Limb (tissue), 2 donors: ENCODE data around the gene PDGFRB.

ENCODE experiments used
- DNase-seq, 2 donors: peaks; one replicate each; pipeline ENCODE4 v3.0.0-alpha.2; 2016; ENCODE audit errors: extremely low spot score in 2 of 2

Gene PDGFRB

GRCh38 chr5:150182774-150183173 is 27.1 kb upstream of the PDGFRB start:
- no peak for DNase-seq

DNA sequence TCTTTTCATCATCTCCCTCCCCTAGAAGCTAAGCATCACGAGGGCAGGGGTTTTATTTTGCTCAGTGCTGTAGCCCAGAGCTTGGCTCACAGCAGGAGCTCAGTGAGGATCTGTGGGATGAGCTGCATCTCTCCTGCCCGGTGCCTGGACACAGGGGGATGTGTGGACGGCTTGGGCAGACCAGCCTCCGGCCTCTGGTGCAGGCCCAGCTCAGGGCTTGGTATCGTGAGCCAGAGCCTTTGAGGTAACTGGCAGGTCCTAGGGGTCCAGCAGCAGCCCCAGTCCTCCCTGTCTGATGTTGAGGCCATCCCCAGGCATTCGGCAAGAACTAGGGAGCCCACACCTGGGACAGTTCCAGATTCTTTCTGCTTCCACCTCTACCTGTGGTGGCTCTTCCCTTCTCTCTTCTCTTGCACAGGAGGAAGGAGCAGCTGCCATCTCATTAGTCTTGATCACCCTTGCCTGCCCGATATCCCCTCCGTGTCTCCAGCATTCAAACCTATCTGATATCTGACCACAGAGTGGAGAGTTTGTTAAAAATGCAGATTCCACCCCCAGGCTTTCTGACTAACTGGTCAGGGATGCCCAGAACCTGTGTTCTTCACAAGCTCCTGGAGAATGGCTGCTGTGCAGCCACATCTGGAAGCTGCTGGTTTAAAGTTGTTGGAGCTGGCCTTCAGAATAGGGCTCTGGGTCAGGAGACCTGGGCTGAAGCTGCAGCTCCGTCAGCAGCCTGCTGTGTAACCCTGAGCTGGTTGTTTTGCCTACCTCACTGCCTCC is 26.3 kb upstream of the PDGFRB start:
- no peak for DNase-seq

DNA sequence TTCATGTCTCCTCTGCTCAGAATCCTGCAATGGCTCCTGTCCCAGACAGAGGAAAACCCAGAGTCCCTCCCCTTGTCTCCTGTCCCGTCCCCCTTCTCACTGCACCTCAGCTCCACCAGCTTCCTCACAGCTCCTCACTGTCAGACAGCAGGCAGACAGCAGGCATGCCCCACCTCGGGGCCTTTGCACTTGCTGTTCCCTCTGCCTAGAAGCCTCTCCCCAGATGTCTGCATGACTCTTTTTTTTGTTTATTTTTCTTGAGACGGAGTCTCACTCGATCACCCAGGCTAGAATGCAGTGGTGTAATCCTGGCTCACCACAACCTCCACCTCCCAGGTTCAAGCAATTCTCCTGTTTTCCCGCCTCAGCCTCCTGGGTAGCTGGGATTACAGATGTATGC is 25.4 kb upstream of the PDGFRB start:
- no peak for DNase-seq

- peak; percentile 55 to 71 for DNase-seq
Measured at GRCh38 chr5:150180241-150181026, 24.8 kb upstream of the PDGFRB start.

- DNase-seq = no peak
Measured at GRCh38 chr5:150179019-150179620, 23.5 kb upstream of the PDGFRB start.

DNA sequence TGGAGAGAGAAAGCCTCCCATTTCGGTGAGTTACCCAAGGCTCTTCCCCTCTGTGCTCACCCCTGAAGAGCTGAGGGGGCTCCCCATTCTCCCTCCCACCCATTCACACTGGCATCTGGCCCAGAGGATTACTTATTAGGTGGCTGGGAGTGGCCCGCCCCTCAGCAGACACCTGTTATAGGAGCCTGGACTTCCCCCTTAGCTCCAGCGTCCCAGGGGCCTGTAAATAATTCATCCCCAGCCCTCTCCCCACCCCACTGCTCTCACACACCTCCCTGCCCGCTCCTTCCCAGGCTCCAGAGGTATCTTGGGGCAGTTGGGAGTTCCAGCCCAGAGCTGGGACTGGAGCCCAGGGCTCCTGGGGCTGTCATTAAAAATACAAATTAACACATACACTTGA is 22.6 kb upstream of the PDGFRB start:
- no peak for DNase-seq

- no peak for DNase-seq
Measured at GRCh38 chr5:150177721-150178120, 22.1 kb upstream of the PDGFRB start.

- DNase-seq = no peak
Measured at GRCh38 chr5:150176745-150177477, 21.3 kb upstream of the PDGFRB start.

GRCh38 chr5:150175536-150175935 is 19.9 kb upstream of the PDGFRB start:
- DNase-seq = no peak

DNA sequence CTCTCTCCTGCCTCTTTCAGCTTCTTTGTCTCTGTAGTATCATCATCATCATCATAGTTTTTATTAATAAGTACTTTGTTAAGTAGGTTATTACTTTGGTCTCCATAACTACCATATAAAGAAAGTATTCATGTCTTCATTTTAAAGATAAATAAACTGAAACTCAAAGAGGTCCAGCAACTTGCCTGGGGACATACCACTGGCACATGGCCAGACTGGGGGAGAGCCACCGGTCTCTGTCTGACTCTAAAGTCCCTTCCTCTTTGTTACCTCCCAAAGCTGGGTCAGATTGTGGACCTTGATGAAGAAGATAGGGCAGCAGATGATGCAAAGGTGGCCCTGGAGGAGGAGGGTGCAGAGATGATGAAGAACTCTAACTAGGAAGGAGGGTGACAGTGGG is 19.4 kb upstream of the PDGFRB start:
- no peak for DNase-seq

GRCh38 chr5:150174285-150174684 is 18.6 kb upstream of the PDGFRB start:
- DNase-seq = no peak

DNA sequence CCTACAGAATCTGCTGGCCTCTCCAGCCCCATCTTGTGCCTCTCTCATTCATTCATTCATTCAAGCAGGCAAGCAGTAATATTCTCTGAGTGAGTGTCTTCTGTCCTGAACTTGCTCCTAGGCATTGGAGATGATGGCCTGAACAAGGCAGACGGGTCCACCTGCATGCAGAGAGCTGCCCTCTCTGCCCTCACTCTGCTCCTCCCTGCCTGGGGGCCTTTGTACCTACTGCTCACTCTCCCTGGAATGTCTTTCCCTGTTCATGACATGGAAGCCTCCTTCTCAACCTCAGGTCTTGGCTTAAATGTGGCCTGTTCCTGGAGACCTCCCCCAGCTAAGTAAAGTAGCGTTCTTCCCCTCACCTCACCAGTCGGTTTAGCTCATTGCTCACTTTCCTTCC is 17.5 kb upstream of the PDGFRB start:
- DNase-seq = no peak

DNA sequence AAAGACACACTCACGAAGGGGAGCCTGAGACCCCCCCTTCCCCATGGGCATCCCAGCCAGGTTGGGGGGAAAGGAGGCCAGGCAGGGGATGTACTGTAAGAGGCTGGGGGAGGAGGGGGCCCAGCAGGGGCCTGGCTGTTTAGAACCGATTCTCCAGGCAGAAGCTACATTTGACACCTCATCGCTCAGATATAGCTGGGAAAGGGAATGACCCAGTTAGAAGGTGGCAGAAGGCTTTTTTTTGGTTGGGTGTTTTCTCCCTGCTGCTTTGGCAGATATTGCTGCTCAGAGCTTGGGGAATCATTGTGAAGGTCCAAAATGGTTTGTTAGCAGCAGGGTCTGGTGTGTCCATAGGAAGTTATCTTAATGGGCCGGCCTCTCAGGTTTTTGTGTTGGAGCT is 16.9 kb upstream of the PDGFRB start:
- no peak for DNase-seq

DNA sequence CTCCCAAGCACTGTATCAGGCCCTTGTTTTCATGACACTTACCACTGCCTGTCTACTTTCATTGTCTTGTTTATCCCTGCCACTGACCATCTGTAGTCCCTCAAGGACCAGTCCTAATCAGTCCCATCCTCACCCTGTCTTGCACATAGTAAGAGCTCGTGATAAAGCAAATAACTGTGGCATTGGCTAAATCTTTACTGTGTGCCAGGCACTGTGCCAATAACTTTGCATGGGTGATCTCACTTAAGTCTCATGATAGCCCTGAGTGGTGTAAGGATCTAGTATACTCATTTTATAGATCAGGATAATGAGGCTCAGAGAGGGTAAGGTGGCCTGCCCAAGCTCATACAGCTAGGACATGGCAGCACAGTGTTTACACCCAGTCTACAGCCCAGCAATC is 16.5 kb upstream of the PDGFRB start:
- no peak for DNase-seq

DNA sequence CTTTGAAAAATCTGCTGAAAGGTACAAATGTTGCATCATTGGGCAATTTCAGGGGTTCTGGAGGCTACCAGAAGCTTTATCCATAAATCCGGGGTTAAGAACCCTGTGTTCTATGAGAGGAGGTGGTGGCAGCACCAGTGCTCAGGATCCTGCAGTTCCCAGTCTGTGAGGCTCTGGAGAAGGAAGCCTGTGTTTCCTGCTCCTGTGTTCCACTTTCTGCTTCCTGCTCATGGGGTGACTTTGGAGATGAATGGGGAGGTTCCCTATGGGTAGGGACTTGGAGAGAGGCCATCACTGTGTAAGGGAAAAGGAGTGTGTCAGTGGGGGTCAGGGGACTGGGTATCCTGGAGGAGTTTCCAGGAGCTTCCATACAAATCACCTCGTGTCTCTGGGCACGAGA is 13.2 kb upstream of the PDGFRB start:
- DNase-seq = no peak

GRCh38 chr5:150167908-150168307 is 12.3 kb upstream of the PDGFRB start:
- DNase-seq = no peak

- DNase-seq = no peak
Measured at GRCh38 chr5:150167512-150167850, 11.8 kb upstream of the PDGFRB start.

DNA sequence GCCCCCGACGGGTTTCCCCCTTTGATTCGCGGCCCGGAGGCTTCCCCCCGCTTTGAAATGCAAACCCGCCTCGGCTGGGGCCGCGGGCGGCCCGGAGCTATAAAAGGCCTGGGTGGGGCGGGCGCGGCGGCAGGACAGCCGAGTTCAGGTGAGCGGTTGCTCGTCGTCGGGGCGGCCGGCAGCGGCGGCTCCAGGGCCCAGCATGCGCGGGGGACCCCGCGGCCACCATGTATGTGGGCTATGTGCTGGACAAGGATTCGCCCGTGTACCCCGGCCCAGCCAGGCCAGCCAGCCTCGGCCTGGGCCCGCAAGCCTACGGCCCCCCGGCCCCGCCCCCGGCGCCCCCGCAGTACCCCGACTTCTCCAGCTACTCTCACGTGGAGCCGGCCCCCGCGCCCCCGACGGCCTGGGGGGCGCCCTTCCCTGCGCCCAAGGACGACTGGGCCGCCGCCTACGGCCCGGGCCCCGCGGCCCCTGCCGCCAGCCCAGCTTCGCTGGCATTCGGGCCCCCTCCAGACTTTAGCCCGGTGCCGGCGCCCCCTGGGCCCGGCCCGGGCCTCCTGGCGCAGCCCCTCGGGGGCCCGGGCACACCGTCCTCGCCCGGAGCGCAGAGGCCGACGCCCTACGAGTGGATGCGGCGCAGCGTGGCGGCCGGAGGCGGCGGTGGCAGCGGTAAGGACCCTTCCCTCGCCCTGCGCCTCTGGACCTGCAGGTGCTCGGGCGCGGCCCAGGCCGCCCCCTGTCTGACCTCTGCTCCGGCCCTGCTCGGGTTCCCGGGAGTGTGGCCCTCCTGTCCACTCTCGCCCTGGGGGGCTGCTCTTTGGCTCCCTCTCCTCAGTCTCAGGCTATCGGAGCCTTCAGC is 11.2 kb upstream of the PDGFRB start, which contains the start of gene CDX1:
CDX1 (plus strand) TSS at position 129 of the 862 bp plus-strand sequence; CDS start at position 228, 99 bp downstream.
- no peak for DNase-seq

DNA sequence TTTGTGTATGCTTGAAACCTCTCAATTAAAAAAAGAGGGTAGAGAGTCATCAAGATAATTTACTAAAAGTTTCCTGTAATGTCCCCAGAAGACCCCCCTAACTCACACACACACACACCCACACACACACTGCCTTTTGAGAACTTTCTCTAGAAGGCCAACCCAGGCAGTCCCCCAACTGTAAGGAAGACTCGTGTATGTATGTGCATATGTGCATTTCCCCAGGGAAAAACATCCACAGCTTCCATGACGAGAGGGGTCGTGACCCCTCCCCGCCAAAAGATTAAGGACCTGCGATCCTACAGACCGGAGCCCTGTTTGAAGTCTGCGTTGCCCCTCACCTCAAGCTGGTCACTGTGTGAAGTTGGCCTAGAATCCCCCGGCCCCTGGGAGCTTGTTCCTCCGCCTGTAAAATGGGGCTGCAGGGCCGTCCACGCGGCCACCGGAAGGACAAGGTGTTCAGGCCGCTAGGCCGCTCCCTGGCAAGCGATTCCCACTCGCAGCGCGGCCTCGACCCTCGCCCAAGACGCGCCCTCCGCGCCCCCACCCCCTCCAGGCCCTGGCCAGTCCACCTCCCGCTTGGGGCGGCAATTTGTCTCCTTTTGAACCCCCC is 10.5 kb upstream of the PDGFRB start:
- no peak for DNase-seq

- DNase-seq = no peak
Measured at GRCh38 chr5:150164211-150164980, 8.8 kb upstream of the PDGFRB start.
